Melanocyte of skin (primary cell): Measurements from ENCODE around the gene CLRN3. TPM values are rescaled to one million over a fixed set of nuclear protein-coding genes. Genes with fewer than 3 reads are reported as not detected.

ENCODE experiments used
- total RNA-seq, 2 donors: library from RNA; depleted of rRNA; stranded (reverse); fragments of >200 nt; gene quantifications; 2 replicates each; pipeline ENCODE4 v1.2.3, GENCODE V29; 2012

The CLRN3 gene
- under 1 TPM in 1 of 2 donors, not detected in 1; under 0.01 TPM for total RNA-seq

GRCh38 chr10:127892743-127893142 lies at the start of gene CLRN3:
Gene CLRN3, minus strand, starts transcription at chr10:127892941. Its CDS starts 157 bp downstream, at chr10:127892784.

GRCh38 chr10:127906548-127907377 lies 14.0 kb upstream of the CLRN3 start, which contains the start of gene PTPRE:
Gene PTPRE, plus strand, starts transcription at chr10:127907103. Its CDS starts 133,779 bp downstream, at chr10:128040882.

Other genes with a start within 250 kb of the CLRN3 start
- gene FOXI2, start 155.8 kb downstream of the CLRN3 start, total RNA-seq: not detected
- gene PTPRE, start 14.2 kb upstream of the CLRN3 start, total RNA-seq: 1 to 10 TPM in 1 of 2 donors, under 1 TPM in 1; 0.69 to 1.3 TPM
- 10 to 100 TPM; 20.3 to 40.3 TPM for gene MKI67, start 233.5 kb upstream of the CLRN3 start, total RNA-seq